ENCODE results near the gene ACLY.
"Not testable (repeated sequence)": the region's sequence is repeated elsewhere in the genome, so short reads cannot be mapped to it uniquely, and the experiment has no call there.

Gene ACLY

GRCh38 chr17:41869426-41869825 lies 49.3 kb downstream of the ACLY start:
- DNase-seq: no peak

- no peak for DNase-seq
These were observed 50.2 kb downstream of the ACLY start for GRCh38 chr17:41868568-41868967.

GRCh38 chr17:41865596-41865893 lies 53.2 kb downstream of the ACLY start:
- DNase-seq: no peak

GRCh38 chr17:41864836-41865595 lies 53.7 kb downstream of the ACLY start, which contains the start of gene KLHL11:
KLHL11 (minus strand) TSS chr17:41865423; CDS start chr17:41865370, 53 bp downstream.
- DNase-seq: peak; percentile 72 to 94

- no peak for DNase-seq
These were observed 54.3 kb downstream of the ACLY start for GRCh38 chr17:41864498-41864835.

- no peak for DNase-seq
These were observed 55.5 kb downstream of the ACLY start for GRCh38 chr17:41863074-41863848.

GRCh38 chr17:41860254-41860931 lies 58.4 kb downstream of the ACLY start:
- no peak for DNase-seq

GRCh38 chr17:41851382-41851781 lies 67.4 kb downstream of the ACLY start:
- DNase-seq: not testable (repeated sequence)

- DNase-seq: no peak
These were observed 69.3 kb downstream of the ACLY start for GRCh38 chr17:41849251-41849990.

GRCh38 chr17:41848788-41849187 lies 70.0 kb downstream of the ACLY start:
- no peak for DNase-seq

GRCh38 chr17:41844971-41845370 lies 73.8 kb downstream of the ACLY start:
- no peak for DNase-seq

GRCh38 chr17:41840781-41841180 lies 78.0 kb downstream of the ACLY start:
- not testable (repeated sequence) for DNase-seq

- DNase-seq: not testable (repeated sequence)
These were observed 79.3 kb downstream of the ACLY start for GRCh38 chr17:41839448-41839847.

GRCh38 chr17:41837761-41838538 lies 80.8 kb downstream of the ACLY start, which contains the start of gene KLHL10:
KLHL10 (plus strand) TSS chr17:41837825; CDS start chr17:41837933, 108 bp downstream.
- DNase-seq: no peak

- DNase-seq: no peak
These were observed 82.1 kb downstream of the ACLY start for GRCh38 chr17:41836550-41837196.

- peak in 1 of 2 experiments; percentile 63 for DNase-seq
These were observed 82.8 kb downstream of the ACLY start, which contains the start of gene NT5C3B for GRCh38 chr17:41835800-41836549. NT5C3B (minus strand) TSS chr17:41836232; CDS start chr17:41836193, 39 bp downstream.

- peak in 1 of 2 experiments; percentile 25 for DNase-seq
These were observed 83.4 kb downstream of the ACLY start for GRCh38 chr17:41835214-41835799.

- not testable (repeated sequence) for DNase-seq
These were observed 88.8 kb downstream of the ACLY start for GRCh38 chr17:41829961-41830360.

- no peak for DNase-seq
These were observed 93.4 kb downstream of the ACLY start for GRCh38 chr17:41825175-41825845.

- no peak for DNase-seq
These were observed 94.7 kb downstream of the ACLY start for GRCh38 chr17:41824086-41824485.

Data from NCI-H526 (cell line).